ENCODE results near the gene PLB1.

Gene PLB1

GRCh38 chr2:28523902-28524301 lies 28.0 kb downstream of the PLB1 start:
- H3K27me3 ChIP-seq (replicated peaks; ENCODE audit: insufficient read depth, low read length) = no peaks in the 10 kb centered on the region
- H2AFZ ChIP-seq (ENCODE audit: low read length) = no peak overlapping the region
- TF ChIP-seq EZH2phosphoT487 (IDR thresholded peaks at IDR 0.05; ENCODE audit: low read length) (no peak), EZH2 (optimal IDR thresholded peaks at IDR 0.05; ENCODE audit: low read depth, low read length) (no peak), CTCF (IDR thresholded peaks at IDR 0.05; ENCODE audit: low read length) (no peak)
- H3K4me3 ChIP-seq (ENCODE audit: low read length) = no peak overlapping the region
- no peak overlapping the region for H3K9ac ChIP-seq (ENCODE audit: low read length)
- peaks cover 10% of the 10 kb centered on the region for H3K4me1 ChIP-seq (ENCODE audit: low read length)
- H3K4me2 ChIP-seq (ENCODE audit: low read depth, low read length) = no peak overlapping the region
- no peak overlapping the region for H3K27ac ChIP-seq (ENCODE audit: low read length)
- H3K36me3 ChIP-seq (replicated peaks; ENCODE audit: insufficient read depth, low read length) = no peaks in the 10 kb centered on the region
- no peaks in the 10 kb centered on the region for H4K20me1 ChIP-seq (ENCODE audit: insufficient read depth, low read length)
- no peak for DNase-seq
- no peaks in the 10 kb centered on the region for H3K9me2 ChIP-seq (replicated peaks; ENCODE audit: insufficient read depth, low read length)
- H3K79me2 ChIP-seq (ENCODE audit: low read length) = no peaks in the 10 kb centered on the region
- H3F3A ChIP-seq (ENCODE audit: insufficient read depth, low read length) = no peaks in the 10 kb centered on the region
- H3K9me3 ChIP-seq (replicated peaks; ENCODE audit: insufficient read depth, low read length) = no peaks in the 10 kb centered on the region

- Histone ChIP-seq H3K27ac (ENCODE audit: low read length) (peak overlapping the region; percentile 13; the same call in 1 of the 2 replicates), H3K36me3 (replicated peaks; ENCODE audit: insufficient read depth, low read length) (no peaks in the 10 kb centered on the region), H3K9ac (ENCODE audit: low read length) (no peak overlapping the region), H3K9me2 (replicated peaks; ENCODE audit: insufficient read depth, low read length) (no peaks in the 10 kb centered on the region), H3K4me2 (ENCODE audit: low read depth, low read length) (no peak overlapping the region), H3K9me3 (replicated peaks; ENCODE audit: insufficient read depth, low read length) (no peaks in the 10 kb centered on the region), H3K27me3 (replicated peaks; ENCODE audit: insufficient read depth, low read length) (no peaks in the 10 kb centered on the region), H3K4me3 (ENCODE audit: low read length) (no peak overlapping the region), H4K20me1 (ENCODE audit: insufficient read depth, low read length) (no peaks in the 10 kb centered on the region), H3F3A (ENCODE audit: insufficient read depth, low read length) (no peaks in the 10 kb centered on the region), H3K4me1 (ENCODE audit: low read length) (peaks cover 10% of the 10 kb centered on the region), H3K79me2 (ENCODE audit: low read length) (no peaks in the 10 kb centered on the region), H2AFZ (ENCODE audit: low read length) (no peak overlapping the region; the same call in 1 of the 2 replicates)
- DNase-seq = no peak
- no peak for TF ChIP-seq EZH2 (optimal IDR thresholded peaks at IDR 0.05; ENCODE audit: low read depth, low read length)
- no peak for TF ChIP-seq CTCF (IDR thresholded peaks at IDR 0.05; ENCODE audit: low read length)
- no peak for TF ChIP-seq EZH2phosphoT487 (IDR thresholded peaks at IDR 0.05; ENCODE audit: low read length)
Measured at GRCh38 chr2:28525481-28525880, 29.6 kb downstream of the PLB1 start.

GRCh38 chr2:28526527-28527132 lies 30.8 kb downstream of the PLB1 start:
- Histone ChIP-seq H3K4me1 (ENCODE audit: low read length) (peaks cover 10% of the 10 kb centered on the region), H3K9me2 (replicated peaks; ENCODE audit: insufficient read depth, low read length) (no peaks in the 10 kb centered on the region), H3K79me2 (ENCODE audit: low read length) (no peaks in the 10 kb centered on the region), H3F3A (ENCODE audit: insufficient read depth, low read length) (no peaks in the 10 kb centered on the region), H3K4me2 (ENCODE audit: low read depth, low read length) (no peak overlapping the region), H3K27me3 (replicated peaks; ENCODE audit: insufficient read depth, low read length) (no peaks in the 10 kb centered on the region), H2AFZ (ENCODE audit: low read length) (no peak overlapping the region), H3K27ac (ENCODE audit: low read length) (no peak overlapping the region), H3K9me3 (replicated peaks; ENCODE audit: insufficient read depth, low read length) (no peaks in the 10 kb centered on the region), H4K20me1 (ENCODE audit: insufficient read depth, low read length) (no peaks in the 10 kb centered on the region), H3K4me3 (ENCODE audit: low read length) (no peak overlapping the region), H3K9ac (ENCODE audit: low read length) (no peak overlapping the region), H3K36me3 (replicated peaks; ENCODE audit: insufficient read depth, low read length) (no peaks in the 10 kb centered on the region)
- no peak for DNase-seq
- TF ChIP-seq EZH2phosphoT487 (IDR thresholded peaks at IDR 0.05; ENCODE audit: low read length) (no peak), CTCF (IDR thresholded peaks at IDR 0.05; ENCODE audit: low read length) (no peak), EZH2 (optimal IDR thresholded peaks at IDR 0.05; ENCODE audit: low read depth, low read length) (no peak)

All from MM.1S (cell line).